Heart left ventricle (tissue), 16 donors: ENCODE measurements around the gene SOX2. TPM values are rescaled to one million over a fixed set of nuclear protein-coding genes. Genes with fewer than 3 reads are reported as not detected.

ENCODE experiments used
- ATAC-seq, 4 donors: fragments of 200-7000 bp; cut with Tn5 transposase; one replicate each; pipeline ENCODE4 v1.9.1; 2020 to 2022; ENCODE audit warnings: moderate library complexity in 4 of 4, mild to moderate bottlenecking in 3 of 4, moderate number of reproducible peaks in 1 of 4
- DNase-seq, 5 donors: peaks; one replicate each; pipeline ENCODE4 v3.0.0-alpha.2; 2020
- H3K27ac ChIP-seq, 12 donors: fragments of 200-600 bp; sonication (generic) in 4 of 12; one replicate each; pipeline versions ENCODE4 v1.5.0 to v1.8.0; 2016 to 2022; ENCODE audit warnings: mild to moderate bottlenecking in 2 of 12
- H3K27me3 ChIP-seq, 9 donors: fragments of 200-600 bp; sonication (generic) in 2 of 9; one replicate each; pipeline versions ENCODE4 v1.5.1 to v1.8.0; 2016 to 2022; ENCODE audit warnings: mild to moderate bottlenecking in 3 of 9
- H3K36me3 ChIP-seq, 9 donors: fragments of 200-600 bp; sonication (generic) in 2 of 9; one replicate each; pipeline versions ENCODE4 v1.5.0 to v1.8.0; 2018 to 2022; ENCODE audit warnings: mild to moderate bottlenecking in 2 of 9
- H3K4me1 ChIP-seq, 12 donors: fragments of 200-600 bp; sonication (generic) in 4 of 12; one replicate each; pipeline versions ENCODE4 v1.5.0 to v1.8.0; 2016 to 2022; ENCODE audit warnings: mild to moderate bottlenecking in 3 of 12
- H3K4me3 ChIP-seq, 12 donors: fragments of 200-600 bp; sonication (generic) in 4 of 12; one replicate each; pipeline versions ENCODE4 v1.5.0 to v1.8.0; 2017 to 2022; ENCODE audit warnings: mild to moderate bottlenecking in 9 of 12, moderate library complexity in 4 of 12
- H3K9me3 ChIP-seq, 12 donors: fragments of 200-600 bp; sonication (generic) in 4 of 12; one replicate each; pipeline versions ENCODE4 v1.5.0 to v1.8.0; 2016 to 2022; ENCODE audit warnings: mild to moderate bottlenecking in 1 of 12
- CTCF ChIP-seq, 12 donors: fragments of 200-600 bp; sonication (generic) in 4 of 12; IDR thresholded peaks; one replicate each; pipeline versions ENCODE4 v1.5.0 to v1.8.0; 2018 to 2022; ENCODE audit warnings: antibody characterized with exemption in 12 of 12, mild to moderate bottlenecking in 5 of 12
- POLR2A ChIP-seq, 2 donors: fragments of 450-650 bp; IDR thresholded peaks; one replicate each; pipeline ENCODE4 v1.6.1; 2017; ENCODE audit warnings: antibody characterized with exemption in 2 of 2, mild to moderate bottlenecking in 2 of 2, moderate library complexity in 2 of 2
- WGBS, 4 donors: extraction: QIAGEN DNeasy Blood & Tissue Kit in 2 of 4; methylation state at CpG; one replicate each; pipeline versions ENCODE4 v1.1.5 to v1.1.7; 2013 to 2018; 5-methylcytosine and 5-hydroxymethylcytosine counted together
- intact Hi-C, 10 donors: fragments of 100-400 bp; cut with DNase I; formaldehyde crosslinking; loops; one replicate each; pipeline versions ENCODE4 v1.11.1 to v1.14.2; 2022
- polyA plus RNA-seq, 2 donors: library from polyadenylated mRNA; stranded (reverse); fragments of 200-250 nt; gene quantifications; one replicate each; pipeline ENCODE4 v1.2.3, GENCODE V29; 2013
- total RNA-seq, 9 donors: library from RNA; depleted of rRNA in 2 of 9; stranded (reverse); fragments of >200 nt in 2 of 9; fragmentation: NEBNext Ultra II Directional in 3 of 9; extraction: Animal tissue kit (Norgen Biotek cat#: 25700) in 3 of 9; gene quantifications; one replicate each; pipeline versions ENCODE4 v1.1.0 to v1.2.4, GENCODE V29; 2016 to 2023
- donor health status: ischemic (EF 13 %, LVEDD 7.1; RV severe dilation, severe dysfunction).
- donor health status: healthy with polysubstance abuse.
- donor health status: DM: no; HTN: yes; CAD: no.
- donor health status: DM: no; HTN: no; CAD: no.
- donor health status: ischemic (EF 25% LVEDD 6.9; RV normal size, moderate dysfunction).
- donor health status: ischemic (EF 25% LVEDD 5.7; RV mildly dilated, moderate dysfunction).
- donor health status: healthy.
- donor health status: DM: yes; HTN: yes; CAD: no.
- donor health status: ischemic (EF 35%, LVEDD 5.7; RV mildly dilated, moderate dysfunction).
- donor health status: nonischemic (EF 11% LVEDD 7.7; RV severe dilation, severe dysfunction).
- donor health status: DM: yes; HTN: yes; CAD: no.
- donor health status: PGD.
- donor health status: ischemic (EF 29% LVEDD 5.4; RV normal size, mild dysfunction).
- donor health status: nonischemic (EF 23%, LVEDD 6.1; RV moderate dilation, normal function).

The SOX2 gene
- total and polyA plus RNA-seq, 11 donors: 0.09 to 1.1 (median 0.23) TPM; not detected in 5

GRCh38 chr3:181723625-181724191 lies 12.0 kb downstream of the SOX2 start:
- Histone ChIP-seq H3K27me3 (peaks cover 75 to 100% (median 100%) of the 10 kb centered on the region in 9 donors), H3K36me3 (no peaks in the 10 kb centered on the region), H3K9me3 (no peaks in the 10 kb centered on the region), H3K4me1 (peaks cover 0 to 25% (median 5%) of the 10 kb centered on the region in 12 donors), H3K4me3 (no peak overlapping the region), H3K27ac (no peak overlapping the region)
- ATAC-seq: no peak
- DNase-seq: no peak
- intact Hi-C loops: no loop called here
- 5 to 9% (median 7%) methylated on average over 23 to 27 of the region's 27 CpGs for WGBS, 4 donors
- no peak for TF ChIP-seq POLR2A (IDR thresholded peaks at IDR 0.05)
- no peak for TF ChIP-seq CTCF (IDR thresholded peaks at IDR 0.05)

- TF ChIP-seq CTCF (IDR thresholded peaks at IDR 0.05) (no peak), POLR2A (IDR thresholded peaks at IDR 0.05) (no peak)
- intact Hi-C loops: no loop called here
- H3K4me1 ChIP-seq: peaks cover 0 to 23% (median 5%) of the 10 kb centered on the region in 12 donors
- no peaks in the 10 kb centered on the region for H3K36me3 ChIP-seq
- 8 to 12% (median 10%) methylated on average over 31 of the region's 31 CpGs for WGBS, 4 donors
- ATAC-seq (no peak), DNase-seq (no peak)
- H3K27ac ChIP-seq: no peak overlapping the region
- no peaks in the 10 kb centered on the region for H3K9me3 ChIP-seq
- H3K27me3 ChIP-seq: peaks cover 72 to 100% (median 100%) of the 10 kb centered on the region in 9 donors
- H3K4me3 ChIP-seq: no peak overlapping the region
Observed at GRCh38 chr3:181724192-181724965, 12.7 kb downstream of the SOX2 start.

- no peak for DNase-seq
- ATAC-seq: no peak
- Histone ChIP-seq H3K9me3 (no peaks in the 10 kb centered on the region), H3K36me3 (no peaks in the 10 kb centered on the region), H3K4me1 (peaks cover 0 to 20% (median 5%) of the 10 kb centered on the region in 12 donors), H3K4me3 (no peak overlapping the region), H3K27me3 (peaks cover 66 to 100% (median 99%) of the 10 kb centered on the region in 9 donors), H3K27ac (no peak overlapping the region)
- intact Hi-C loops: no loop called here
- WGBS, 4 donors: 5 to 11% (median 7%) methylated on average over 22 to 24 of the region's 24 CpGs
- TF ChIP-seq CTCF (IDR thresholded peaks at IDR 0.05): no peak
- TF ChIP-seq POLR2A (IDR thresholded peaks at IDR 0.05): no peak
Observed at GRCh38 chr3:181725131-181725731, 13.5 kb downstream of the SOX2 start.

GRCh38 chr3:181725830-181726229 lies 14.1 kb downstream of the SOX2 start:
- no peak for TF ChIP-seq CTCF (IDR thresholded peaks at IDR 0.05)
- TF ChIP-seq POLR2A (IDR thresholded peaks at IDR 0.05): no peak
- Histone ChIP-seq H3K36me3 (no peaks in the 10 kb centered on the region), H3K4me3 (no peak overlapping the region), H3K27me3 (peaks cover 64 to 100% (median 99%) of the 10 kb centered on the region in 9 donors), H3K4me1 (peaks cover 0 to 20% (median 5%) of the 10 kb centered on the region in 12 donors), H3K27ac (no peak overlapping the region), H3K9me3 (no peaks in the 10 kb centered on the region)
- 1 to 5% (median 5%) methylated on average over 14 to 15 of the region's 15 CpGs for WGBS, 4 donors
- intact Hi-C loops: no loop called here
- ATAC-seq (no peak), DNase-seq (no peak)
